GM21447 (cell line): Measurements from ENCODE around the gene SKAP1.
"Not testable (repeated sequence)": the region's sequence is repeated elsewhere in the genome, so short reads cannot be mapped to it uniquely, and the experiment has no call there.

ENCODE experiments used
- ATAC-seq: cut with Tn5 transposase; IDR thresholded peaks from one replicate; pipeline ENCODE4 v1.9.1; 2021; ENCODE audit not compliant: unreplicated experiment

SKAP1 gene

DNA sequence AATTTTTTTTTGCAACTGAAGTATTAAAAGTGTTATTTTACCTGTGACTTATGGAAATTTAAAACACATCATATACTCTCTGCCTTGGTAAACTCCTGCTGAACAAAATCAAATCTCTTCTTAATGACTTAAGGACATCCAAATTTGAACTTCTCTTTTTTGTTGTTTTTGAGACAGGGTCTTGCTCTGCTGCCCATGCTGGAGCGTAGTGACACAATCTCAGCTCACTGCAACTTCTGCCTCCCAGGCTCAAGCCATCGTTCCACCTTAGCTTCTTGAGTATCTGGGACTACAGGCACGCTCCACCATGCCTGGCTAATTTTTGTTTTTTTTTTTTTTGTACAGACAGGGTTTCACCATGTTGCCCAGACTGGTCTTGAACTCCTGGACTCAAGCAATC lies 56.1 kb downstream of the SKAP1 start:
- ATAC-seq = no peak

DNA sequence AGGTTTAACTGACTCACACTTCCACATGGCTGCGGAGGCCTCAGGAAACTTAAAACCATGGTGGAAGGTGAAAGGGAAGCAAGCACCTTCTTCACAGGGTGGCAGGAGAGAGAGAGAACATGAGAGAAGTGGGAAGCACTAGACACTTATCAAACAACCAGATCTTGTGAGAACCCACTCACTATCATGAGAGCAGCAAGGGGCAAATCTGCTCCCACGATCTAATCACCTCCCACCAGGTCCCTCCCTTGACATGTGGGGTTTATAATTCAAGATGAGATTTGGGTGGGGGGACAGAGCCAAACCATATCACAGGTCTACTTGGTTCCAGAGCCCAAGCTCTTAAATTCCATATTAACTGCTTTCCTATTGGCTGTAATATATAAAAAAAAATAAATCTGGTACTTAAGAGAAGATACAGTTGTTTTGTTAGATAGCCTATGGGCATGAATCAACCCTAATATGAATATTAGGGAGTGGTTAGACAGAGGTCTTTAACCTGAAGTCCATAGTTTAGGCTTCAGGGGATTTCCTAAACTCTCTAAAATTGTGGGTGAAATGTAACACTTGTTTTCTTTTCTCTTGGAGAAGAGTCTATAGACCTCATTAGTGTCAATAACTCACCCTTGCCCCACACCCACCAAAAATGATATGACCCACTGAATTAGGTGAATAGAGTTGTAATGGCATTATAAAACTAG lies 56.7 kb downstream of the SKAP1 start:
- no peak for ATAC-seq

DNA sequence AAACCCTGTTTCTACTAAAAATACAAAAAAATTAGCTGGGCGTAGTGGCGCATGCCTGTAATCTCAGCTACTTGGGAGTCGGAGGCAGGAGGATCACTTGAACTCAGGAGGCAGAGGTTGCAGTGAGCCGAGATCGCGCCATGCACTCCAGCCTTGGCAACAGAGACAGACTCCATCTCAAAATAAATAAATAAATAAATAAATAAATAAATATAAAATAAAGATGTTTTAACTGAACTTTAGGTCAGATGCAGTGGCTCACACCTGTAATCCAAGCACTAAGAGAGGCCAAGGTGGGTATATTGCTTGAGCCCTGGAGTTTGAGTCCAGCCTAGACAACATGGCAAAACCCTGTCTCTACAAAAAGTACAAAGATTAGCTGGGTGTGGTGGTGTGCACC lies 61.0 kb downstream of the SKAP1 start:
- not testable (repeated sequence) for ATAC-seq

DNA sequence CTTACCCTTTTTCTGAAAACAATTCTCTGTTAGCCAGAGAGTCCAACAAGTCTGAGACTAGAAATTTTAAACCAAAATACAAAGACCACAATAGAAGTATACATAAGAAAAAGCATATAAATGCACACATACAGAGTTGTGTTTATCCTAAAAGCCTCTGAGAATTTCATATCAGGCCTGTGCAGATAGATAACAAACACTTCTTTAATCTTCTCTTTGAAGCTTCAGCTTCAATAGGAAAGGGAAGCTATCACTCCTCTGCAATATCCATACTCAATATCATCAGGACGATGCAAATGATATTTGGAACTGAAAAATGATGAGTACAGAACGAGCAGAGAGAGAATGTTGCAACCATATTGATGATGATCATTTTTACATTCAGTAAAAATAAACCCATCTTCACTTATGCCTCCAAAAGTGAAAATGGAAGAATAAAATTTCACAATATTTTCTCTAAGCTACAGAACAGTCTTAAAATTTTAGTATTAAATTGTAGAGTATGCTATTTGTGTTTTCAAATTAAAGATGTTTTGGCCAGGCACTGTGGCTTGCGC lies 61.6 kb downstream of the SKAP1 start:
- ATAC-seq = no peak

DNA sequence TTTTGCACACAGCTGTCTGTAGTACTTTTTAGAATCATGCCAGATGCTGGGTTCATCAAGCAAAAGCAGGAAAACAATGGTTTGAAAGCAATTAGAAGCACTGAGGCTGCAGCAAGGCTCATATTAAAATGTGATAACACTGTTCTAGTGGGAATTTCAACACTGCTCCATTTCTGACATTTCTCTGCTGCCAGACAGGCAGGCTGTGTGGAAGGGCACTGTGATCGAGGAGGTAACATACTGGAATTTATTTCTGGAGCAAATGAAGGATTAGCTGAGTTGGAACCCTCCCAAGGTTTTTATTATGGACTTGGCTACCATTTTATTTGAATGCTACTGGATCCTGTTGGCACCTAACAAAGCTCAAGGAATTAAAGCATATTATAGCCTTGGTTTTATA lies 66.9 kb downstream of the SKAP1 start:
- no peak for ATAC-seq

DNA sequence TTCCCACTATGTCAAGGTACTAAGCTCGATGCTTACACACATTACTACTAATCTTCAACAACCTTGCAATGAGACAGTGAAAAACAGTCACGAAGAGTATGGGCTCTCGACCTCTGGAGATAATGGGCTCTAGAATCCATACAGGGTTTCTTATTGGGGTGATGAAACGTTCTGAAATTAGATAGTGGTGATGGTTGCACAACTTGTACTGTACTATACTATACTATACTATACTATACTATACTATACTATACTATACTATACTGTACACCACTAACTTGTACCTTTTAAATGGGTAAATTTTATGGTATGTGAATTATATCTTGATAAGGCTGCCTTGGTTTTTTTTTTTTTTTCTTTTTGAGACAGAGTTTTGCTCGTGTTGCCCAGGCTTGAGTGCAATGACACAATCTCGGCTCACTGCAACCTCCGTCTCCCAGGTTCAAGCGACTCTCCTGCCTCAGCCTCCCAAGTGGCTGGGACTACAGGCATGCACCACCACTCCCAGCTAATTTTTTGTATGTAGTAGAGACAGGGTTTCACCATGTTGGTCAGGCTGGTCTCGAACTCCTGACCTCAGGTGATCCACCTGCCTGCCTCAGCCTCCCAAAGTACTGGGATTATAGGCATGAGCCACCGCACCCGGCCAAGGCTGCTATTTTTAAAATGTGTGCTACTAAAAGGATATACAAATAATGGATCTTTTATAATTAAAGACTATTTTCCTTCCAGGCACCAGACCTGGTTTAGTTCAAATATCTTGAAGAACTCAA lies 69.0 kb downstream of the SKAP1 start:
- ATAC-seq = not testable (repeated sequence)

DNA sequence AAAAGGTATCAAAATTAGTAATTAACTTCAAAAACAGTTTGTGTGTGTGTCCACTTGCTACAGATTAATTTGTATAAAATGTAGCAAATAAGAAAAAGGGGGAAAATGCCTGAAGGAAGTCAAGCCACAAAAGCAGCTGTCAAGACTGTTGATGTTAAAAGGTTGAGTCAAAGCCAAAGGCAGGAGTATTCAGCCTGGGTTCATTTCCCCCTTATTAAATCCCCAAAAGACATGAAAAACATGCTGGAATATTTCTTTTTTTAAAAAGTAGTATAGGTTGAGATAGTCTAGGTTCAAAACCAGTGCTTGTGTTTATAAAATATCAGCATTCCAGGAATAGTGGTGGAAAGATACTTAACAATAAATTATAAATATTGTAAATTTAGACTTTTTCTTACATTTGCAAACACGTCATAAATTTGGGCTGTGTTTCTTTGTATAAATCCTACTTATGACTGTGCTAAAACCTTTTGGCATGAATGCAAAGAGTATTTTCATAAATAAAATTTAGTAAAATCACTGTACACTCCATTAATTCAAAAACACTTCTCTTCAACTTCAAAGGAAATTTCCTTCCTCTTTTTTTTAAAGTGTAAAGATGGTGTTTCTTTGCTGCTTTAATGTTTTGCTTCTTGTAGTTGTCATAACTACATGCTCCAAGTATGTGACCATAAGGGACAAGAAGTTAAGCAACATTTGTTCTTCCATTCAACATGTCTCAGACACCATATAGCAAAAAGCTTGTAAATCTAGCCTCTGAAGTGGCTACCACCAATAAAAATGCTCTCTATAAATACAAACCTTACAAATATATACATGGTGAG lies 72.0 kb downstream of the SKAP1 start:
- ATAC-seq = no peak

DNA sequence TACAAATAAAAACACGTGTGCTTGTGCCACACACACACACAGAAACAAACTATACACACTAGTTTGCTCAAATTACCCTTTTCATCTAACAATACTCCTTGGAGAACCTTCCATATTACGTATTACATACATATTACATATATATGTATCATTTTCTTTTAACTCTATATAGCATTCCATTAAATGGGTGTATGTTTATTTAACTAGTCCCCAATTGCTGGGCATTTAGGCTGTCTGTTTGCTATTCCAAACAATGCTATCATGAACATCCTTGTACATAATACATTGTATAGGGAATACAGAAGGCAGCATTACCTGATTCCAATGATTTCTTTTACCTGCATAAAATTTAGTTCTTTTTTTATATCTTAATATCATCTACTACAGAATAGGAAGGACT lies 73.1 kb downstream of the SKAP1 start:
- no peak for ATAC-seq

DNA sequence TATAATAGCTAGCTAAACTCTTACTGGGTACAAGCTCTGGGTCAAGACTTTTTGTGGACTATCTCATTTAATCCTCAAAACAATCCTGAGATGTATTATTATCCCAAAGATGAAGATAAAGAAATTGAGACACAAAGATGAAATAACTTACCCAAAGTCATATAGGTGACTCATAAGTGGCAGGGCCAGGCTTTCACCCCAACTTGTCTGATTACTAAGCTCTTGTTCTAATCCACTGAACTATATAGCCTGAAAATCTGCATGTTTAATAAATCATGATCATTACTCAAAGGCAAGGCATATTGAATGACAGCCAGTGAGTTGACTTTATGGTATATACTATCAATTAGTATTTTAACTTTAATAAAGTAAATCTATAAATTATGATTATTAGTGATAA lies 77.4 kb downstream of the SKAP1 start:
- no peak for ATAC-seq

DNA sequence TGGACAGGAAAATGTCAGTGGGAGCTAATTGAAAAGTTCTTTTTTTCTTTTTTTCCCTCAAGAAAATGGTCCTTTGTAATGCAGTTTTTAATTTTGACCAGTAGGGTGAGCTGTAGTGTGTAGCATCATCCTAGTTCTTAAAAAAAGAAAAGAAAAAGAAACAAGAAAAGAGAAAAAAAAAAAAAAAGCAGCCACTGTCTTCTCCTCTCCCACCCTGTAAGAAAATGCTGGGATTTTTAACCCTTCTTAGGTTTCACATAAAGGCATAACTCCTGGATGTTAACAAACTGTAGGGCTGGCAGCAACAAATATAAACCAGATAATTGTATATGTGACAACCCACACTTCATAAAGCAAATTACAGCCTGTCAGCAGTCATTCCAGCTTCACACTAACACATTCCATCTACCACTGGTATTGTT lies 78.1 kb downstream of the SKAP1 start:
- no peak for ATAC-seq

DNA sequence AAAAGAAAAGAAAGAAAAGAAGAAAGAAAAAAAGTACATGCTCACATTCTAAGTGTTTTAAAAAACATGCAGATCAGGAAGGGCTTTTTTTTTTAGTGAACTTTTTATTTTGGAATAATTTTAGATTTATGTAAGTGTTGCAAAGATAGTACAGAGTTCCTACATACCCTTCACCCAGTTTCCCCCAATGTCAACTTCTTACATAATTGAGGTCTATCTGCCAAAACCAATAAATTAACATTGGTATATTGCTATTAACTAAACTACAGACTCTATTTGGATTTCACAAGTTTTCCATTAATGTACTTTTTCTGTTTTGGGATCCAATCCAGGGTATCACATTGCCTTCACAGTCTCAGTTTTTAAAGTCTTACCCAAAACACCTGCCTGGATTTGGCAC lies 81.7 kb downstream of the SKAP1 start:
- no peak for ATAC-seq

DNA sequence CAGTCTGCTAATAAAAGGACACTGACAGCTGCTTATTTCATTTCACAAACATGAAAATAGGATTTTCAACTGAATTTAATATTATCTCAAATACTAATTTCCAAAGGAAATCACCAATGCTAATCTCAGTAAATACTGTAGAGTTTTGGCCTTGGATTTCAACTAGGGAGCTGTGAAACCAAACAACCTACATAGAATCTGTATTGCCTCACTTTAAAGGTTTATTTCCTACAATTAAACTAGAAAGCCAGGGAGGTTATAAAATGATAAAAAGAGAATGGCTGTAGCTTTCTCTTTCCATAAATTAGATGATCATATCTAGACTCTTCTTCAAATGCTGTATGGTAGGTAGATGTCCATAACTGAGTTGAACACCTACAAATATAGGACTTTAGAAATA lies 82.8 kb downstream of the SKAP1 start:
- no peak for ATAC-seq

DNA sequence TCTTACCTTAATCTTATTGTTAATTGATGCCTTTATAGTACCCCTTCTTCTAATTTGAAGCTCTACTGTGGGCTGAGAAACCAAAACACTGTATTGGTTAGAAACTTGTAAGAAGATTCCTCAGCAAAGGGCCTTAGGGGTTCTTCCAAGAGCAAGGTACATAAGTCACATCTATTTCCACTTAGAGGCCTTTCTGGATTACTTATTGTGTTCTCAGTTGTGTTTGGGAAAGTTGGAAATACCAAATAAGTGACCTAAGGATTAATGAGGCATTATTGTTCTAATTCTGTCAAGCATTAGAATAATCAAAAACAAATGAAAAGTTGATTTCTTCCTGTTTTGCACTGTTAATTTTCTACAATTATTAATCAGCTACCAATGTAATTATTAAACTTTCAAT lies 85.8 kb downstream of the SKAP1 start:
- no peak for ATAC-seq

DNA sequence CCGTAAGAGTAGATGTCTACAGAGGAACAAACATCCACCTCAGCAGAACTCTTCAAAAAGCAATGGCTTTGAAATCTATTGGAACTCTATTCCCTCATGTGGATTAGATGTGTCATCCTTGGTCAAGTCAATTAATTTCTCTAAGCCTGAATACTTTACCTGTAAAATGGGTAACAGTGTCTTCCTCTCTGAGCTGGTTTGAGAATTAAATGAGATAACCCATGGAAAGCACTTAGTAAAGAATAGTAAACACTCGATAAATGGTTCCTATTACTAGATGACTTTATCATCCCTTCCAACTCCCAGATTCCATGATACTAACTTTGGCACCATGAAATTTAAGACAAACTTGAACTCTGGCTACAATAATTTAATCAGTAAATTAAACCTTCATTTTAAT lies 89.1 kb downstream of the SKAP1 start:
- no peak for ATAC-seq

DNA sequence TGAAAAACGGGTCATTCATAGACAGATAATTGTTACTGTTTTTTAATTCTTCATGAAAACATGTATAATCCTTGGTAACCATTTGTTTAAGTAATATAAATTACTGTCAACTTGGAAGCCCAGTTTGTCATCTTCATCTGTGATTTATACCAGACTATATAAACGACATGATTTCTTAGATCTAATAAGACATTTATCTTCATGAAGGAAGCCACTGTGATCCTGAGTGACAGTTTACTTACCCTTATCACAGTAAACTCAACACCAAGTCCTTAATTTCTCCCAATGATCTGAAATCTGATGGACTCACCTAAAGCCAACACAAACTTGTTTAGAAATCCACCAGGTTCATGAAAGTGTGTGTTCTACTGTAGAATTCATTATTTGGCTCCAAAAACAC lies 91.3 kb downstream of the SKAP1 start:
- ATAC-seq = no peak

DNA sequence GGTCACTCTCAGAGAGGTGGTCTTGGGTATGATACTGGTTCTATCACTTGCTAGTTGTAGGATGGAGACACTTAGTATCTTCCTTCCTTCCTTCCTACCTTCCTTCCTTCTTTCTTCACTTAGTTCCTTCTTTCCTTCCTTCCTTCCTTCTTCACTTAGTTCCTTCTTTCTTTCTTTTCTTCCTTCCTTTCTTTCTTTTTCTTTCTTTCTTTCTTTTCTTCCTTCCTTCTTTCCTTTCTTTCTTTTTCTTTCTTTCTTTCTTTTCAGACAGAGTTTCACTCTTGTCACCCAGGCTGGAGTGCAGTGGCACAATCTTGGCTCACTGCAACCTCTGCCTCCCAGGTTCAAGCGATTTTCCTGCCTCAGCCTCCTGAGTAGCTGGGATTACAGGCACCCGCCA lies 92.1 kb downstream of the SKAP1 start:
- not testable (repeated sequence) for ATAC-seq

DNA sequence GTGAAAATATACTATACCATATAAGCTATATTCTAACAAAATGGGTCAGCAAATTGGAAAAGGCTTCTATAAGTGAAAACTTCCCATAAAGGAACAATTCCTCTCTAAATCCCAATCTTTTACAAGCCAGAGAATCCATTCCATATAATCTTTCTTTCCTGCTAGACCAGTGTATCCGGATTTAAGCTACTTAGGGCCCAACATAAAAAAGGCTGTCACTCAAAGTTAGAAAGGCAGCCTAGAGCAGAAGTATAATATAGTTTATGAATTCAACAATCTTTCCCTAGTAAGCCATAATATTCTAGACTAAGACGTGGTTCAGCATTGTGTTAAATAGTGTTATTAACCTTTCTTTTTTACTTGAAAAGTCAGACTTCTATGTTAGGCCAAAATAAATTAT lies 93.0 kb downstream of the SKAP1 start:
- ATAC-seq = no peak

DNA sequence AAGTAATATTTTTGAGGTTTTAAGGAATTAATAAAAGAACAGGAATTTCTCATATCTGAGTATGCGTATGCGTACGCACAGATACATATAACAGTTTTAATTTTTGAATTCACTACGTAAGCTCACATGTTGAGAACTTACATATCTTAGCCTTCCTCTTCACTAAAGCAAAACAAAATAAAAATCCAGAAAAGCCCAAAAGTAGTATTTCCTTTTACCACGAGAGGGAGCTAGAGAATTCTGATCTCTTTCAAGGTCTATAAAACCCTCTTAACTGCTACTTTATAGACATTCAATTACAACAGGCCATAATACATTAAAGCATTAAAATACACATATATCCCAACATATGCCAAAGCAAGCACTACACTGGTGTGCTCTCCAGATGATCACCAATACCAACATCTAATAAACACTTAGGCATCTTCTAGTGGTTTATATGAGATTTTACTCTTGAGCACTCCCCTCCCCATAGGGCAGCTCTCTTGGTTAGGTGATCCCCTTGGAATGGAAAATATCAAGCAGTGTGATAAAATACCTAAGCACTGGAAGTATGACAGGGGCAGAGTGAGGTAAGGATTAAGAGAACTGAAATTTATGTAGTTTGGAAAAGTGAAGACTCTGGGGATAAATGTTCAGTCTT lies 94.0 kb downstream of the SKAP1 start:
- ATAC-seq = no peak

DNA sequence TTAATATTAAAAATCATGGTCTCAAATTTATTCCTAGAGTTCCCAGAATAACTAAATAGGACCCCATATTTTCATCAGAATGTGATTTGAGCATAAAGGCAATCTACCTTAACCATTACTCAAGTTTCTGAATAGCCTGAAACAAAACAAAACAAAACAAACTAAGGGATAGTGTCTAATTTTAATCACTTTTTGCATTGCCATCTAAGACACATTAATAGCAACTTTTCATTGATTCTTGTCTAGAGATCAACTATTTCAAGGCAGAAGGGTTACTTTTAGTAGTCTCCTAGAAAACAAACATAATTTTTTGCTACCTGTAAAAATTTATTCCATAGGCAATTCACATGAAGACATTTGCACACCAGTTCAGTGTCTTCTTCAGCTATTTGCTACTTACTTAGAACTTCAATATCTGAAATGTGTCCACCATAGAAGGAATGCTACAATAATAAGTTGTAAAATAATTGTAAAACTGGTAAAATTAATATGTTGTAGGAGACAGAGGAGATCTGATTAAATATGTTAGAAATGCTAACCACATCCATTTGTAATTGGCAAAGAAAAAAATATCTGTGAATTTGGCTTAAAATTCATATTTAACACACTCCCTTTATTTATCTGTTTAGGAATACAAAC lies 94.7 kb downstream of the SKAP1 start:
- ATAC-seq = no peak

DNA sequence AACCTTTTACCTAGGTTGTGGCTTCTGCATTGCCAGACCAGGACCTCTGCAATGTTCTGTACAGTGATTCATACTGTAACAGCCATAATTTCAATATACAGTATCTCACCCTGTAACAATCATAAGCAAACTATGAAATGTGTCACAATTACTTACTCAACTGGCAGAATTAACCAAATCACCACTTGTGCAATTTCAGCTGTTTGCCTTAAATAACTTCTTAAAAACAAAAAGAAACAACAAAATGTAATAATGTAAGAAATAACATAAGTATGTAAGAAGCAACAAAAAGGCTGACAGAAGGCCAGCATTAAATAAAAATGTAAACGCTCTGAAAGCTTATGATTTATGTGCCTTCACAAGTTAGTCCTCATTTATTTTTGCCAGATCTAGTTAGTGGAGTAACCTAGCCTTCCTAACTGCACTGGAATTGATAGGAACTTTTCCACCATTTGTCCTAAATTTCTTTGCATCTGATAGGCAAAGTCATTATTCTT lies 96.9 kb downstream of the SKAP1 start:
- no peak for ATAC-seq
